Measurements from ENCODE around the gene UGT1A8.

Gene UGT1A8

DNA sequence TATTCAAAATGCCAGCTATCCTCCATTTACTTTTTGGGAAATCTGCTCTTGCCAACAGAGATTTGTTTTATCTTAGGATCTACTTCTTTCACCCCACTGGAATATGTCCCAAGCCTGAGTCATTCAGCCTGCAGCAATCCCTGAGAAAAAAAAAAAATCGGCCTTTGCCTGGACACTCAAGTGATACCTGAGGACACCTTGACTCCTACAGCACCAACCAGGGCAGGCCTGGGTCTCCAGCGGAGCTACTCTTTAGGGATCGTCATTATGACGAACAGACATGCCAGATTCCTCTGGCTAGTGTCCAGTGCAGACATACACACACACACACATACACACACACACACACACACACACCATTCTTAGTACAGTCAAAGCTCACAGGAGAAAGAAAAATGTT is 73.0 kb downstream of the UGT1A8 start:
- no peak overlapping the region for H3K4me3 ChIP-seq (ENCODE audit: low read depth, low read length)
- DNase-seq (ENCODE audit: low read depth): no peak
- TF ChIP-seq, protein P1, sequence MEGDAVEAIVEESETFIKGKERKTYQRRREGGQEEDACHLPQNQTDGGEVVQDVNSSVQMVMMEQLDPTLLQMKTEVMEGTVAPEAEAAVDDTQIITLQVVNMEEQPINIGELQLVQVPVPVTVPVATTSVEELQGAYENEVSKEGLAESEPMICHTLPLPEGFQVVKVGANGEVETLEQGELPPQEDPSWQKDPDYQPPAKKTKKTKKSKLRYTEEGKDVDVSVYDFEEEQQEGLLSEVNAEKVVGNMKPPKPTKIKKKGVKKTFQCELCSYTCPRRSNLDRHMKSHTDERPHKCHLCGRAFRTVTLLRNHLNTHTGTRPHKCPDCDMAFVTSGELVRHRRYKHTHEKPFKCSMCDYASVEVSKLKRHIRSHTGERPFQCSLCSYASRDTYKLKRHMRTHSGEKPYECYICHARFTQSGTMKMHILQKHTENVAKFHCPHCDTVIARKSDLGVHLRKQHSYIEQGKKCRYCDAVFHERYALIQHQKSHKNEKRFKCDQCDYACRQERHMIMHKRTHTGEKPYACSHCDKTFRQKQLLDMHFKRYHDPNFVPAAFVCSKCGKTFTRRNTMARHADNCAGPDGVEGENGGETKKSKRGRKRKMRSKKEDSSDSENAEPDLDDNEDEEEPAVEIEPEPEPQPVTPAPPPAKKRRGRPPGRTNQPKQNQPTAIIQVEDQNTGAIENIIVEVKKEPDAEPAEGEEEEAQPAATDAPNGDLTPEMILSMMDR (IDR thresholded peaks at IDR 0.05; ENCODE audit: low read depth, low read length): no peak
- TF ChIP-seq, protein P2, sequence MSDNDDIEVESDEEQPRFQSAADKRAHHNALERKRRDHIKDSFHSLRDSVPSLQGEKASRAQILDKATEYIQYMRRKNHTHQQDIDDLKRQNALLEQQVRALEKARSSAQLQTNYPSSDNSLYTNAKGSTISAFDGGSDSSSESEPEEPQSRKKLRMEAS (IDR thresholded peaks at IDR 0.05; ENCODE audit: low read depth, low read length): no peak
- TF ChIP-seq POLR2A (IDR thresholded peaks at IDR 0.05; ENCODE audit: extremely low read depth, insufficient read length): no peak
- no peak for TF ChIP-seq MYC (IDR thresholded peaks at IDR 0.05; ENCODE audit: low read depth, low read length)

DNA sequence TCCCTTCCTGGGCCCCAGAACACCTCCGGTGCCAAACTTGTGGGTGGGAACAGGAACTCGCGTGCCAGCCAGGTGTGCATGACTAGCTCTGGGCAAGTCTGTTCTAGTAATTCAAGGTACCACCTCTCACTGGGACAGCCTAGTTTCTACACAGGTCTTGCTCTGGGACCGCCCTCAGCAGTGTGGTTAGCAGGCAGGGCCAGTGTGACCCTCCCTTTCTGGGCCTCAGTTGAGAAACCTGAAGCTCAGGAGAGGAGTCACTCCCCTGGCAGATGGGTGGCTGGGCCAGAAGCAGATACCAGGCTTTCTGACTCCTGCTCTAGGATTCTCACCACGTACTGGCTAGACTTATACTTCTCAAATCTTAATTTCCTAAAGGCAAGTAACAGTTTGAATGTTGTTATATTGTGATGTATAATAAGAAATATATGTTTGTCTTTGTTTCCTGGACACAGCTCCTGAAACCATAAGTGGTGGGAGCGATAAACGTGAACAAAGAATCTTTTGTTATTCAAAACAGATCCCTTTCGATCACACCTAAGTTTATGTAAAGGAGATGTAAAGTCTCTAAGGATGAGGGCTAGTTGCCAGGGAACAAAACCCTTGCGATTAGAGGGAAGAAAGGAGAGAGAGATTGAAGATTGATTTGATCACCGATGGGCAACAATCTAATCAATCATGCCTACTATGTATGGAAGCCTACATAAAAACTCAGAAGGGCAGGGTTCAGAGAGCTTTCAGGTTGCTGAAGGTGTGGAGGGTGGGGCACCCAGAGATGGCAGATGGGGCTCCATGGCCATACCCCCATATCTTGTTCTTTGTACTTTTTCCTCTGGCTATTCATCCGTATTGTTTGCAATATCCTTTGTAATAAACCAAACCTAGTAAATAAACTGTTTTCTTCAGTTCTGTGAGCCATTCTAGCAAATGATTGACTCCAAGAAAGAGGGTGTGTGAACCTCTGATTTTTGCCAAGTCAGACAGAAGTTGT is 74.3 kb downstream of the UGT1A8 start:
- DNase-seq (ENCODE audit: low read depth): no peak
- TF ChIP-seq, protein P1 (IDR thresholded peaks at IDR 0.05; ENCODE audit: low read depth, low read length): no peak
- TF ChIP-seq, protein P2 (IDR thresholded peaks at IDR 0.05; ENCODE audit: low read depth, low read length): no peak
- TF ChIP-seq POLR2A (IDR thresholded peaks at IDR 0.05; ENCODE audit: extremely low read depth, insufficient read length) (no peak), MYC (IDR thresholded peaks at IDR 0.05; ENCODE audit: low read depth, low read length) (no peak)
- no peak overlapping the region for H3K4me3 ChIP-seq (ENCODE audit: low read depth, low read length)

DNA sequence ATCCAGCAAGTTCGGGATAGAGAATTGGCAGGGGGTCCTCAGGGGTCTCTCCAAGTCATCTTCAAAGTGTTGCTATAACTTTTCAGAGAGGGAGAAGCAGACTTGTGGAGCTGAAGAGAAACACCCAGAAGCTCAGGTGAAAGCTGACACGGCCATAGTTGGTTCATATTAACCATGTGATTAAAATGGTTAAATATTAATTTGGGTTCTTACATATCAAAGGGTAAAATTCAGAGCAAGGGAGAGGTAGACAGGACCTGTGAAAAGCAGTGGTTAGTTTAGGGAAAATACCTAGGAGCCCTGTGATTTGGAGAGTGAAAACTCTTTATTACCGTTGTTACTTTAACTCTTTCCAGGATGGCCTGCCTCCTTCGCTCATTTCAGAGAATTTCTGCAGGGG is 75.2 kb downstream of the UGT1A8 start, which contains the start of gene UGT1A6:
Gene UGT1A6 (plus strand): TSS at position 243 of the 400 bp plus-strand sequence. CDS start 115 bp downstream, at position 358.
- no peak within 1 kb of the TSS for H3K4me3 ChIP-seq (ENCODE audit: low read depth, low read length)
- TF ChIP-seq POLR2A (IDR thresholded peaks at IDR 0.05; ENCODE audit: extremely low read depth, insufficient read length): no peak
- TF ChIP-seq, protein P2 (IDR thresholded peaks at IDR 0.05; ENCODE audit: low read depth, low read length): no peak
- TF ChIP-seq MYC (IDR thresholded peaks at IDR 0.05; ENCODE audit: low read depth, low read length): no peak
- TF ChIP-seq, protein P1 (IDR thresholded peaks at IDR 0.05; ENCODE audit: low read depth, low read length): no peak

DNA sequence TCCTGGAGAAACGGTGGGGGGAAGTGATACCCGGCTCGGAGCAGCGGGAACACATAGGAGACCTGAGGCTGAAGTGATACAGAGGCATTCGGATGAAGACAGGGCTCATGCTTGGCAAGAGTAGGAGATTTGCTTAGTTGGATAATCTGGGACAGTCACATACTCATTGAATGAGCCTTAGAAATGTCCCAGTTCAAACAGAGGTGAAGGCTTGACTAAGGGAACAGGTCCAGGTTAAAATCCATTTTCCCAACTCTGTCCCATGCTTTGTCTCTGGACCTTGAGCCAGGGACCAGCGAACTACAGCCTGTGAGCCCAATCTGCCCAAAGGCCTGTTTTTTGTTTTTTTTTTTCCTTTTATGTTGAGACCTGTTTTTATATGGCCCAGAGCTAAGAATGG is 76.5 kb downstream of the UGT1A8 start:
- TF ChIP-seq, protein P1 (IDR thresholded peaks at IDR 0.05; ENCODE audit: low read depth, low read length): no peak
- TF ChIP-seq, protein P2 (IDR thresholded peaks at IDR 0.05; ENCODE audit: low read depth, low read length): no peak
- TF ChIP-seq MYC (IDR thresholded peaks at IDR 0.05; ENCODE audit: low read depth, low read length) (no peak), POLR2A (IDR thresholded peaks at IDR 0.05; ENCODE audit: extremely low read depth, insufficient read length) (no peak)
- H3K4me3 ChIP-seq (ENCODE audit: low read depth, low read length): no peak overlapping the region
- DNase-seq (ENCODE audit: low read depth): no peak

More for the DNA sequence above, 75.2 kb downstream of the UGT1A8 start, which contains the start of gene UGT1A6:
- DNase-seq (ENCODE audit: low read depth): no peak

DNA sequence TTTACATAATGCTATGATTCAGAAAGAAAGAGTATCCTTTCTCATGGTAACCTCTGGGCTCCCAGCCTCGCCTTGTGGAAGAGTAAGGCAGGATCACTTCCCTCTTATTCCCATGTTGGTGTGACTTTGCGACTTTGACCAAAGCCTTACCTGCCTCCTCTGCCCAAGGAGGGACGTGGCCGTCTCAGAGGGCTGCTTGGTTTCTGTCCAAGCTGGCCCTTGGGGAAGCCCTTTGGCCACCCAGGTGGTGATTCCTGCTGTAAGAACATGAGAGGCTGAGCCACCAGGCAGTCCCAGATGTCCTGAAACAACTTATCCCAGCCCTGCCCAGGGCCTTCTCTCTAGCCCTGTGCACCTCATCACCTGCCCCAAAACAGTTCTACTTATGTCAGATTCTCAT is 81.3 kb downstream of the UGT1A8 start:
- H3K4me3 ChIP-seq (ENCODE audit: low read depth, low read length): no peak overlapping the region
- TF ChIP-seq POLR2A (IDR thresholded peaks at IDR 0.05; ENCODE audit: extremely low read depth, insufficient read length): no peak
- TF ChIP-seq MYC (IDR thresholded peaks at IDR 0.05; ENCODE audit: low read depth, low read length): no peak
- TF ChIP-seq, protein P1 (IDR thresholded peaks at IDR 0.05; ENCODE audit: low read depth, low read length): no peak
- no peak for DNase-seq (ENCODE audit: low read depth)
